K562 (cell line): ENCODE results near the gene MPHOSPH6. TPM values are rescaled to one million over a fixed set of nuclear protein-coding genes. Genes with fewer than 3 reads are reported as not detected.

Source experiments
- ATAC-seq: fragments of 200-7000 bp; cut with Tn5 transposase; 3 replicates; pipeline ENCODE4 v1.9.1; 2020; ENCODE audit warnings: moderate library complexity
- BruUV-seq: library from RNA; stranded (reverse); fragments of 400-500 nt; replicated peaks from 2 replicates; lab custom pipeline; 2021; lab: Mats Ljungman, UMichigan
- CTCF ChIA-PET: fragments of 300-600 bp; formaldehyde crosslinking; extraction: SDS; loops from one replicate; lab custom pipeline; 2021; ENCODE audit warnings: low intra/inter-chr PET ratio; lab: Yijun Ruan, JAX
- POLR2A ChIA-PET: fragments of 300-600, 350-650 bp; sonication (Branson Sonifier 250); formaldehyde crosslinking; extraction: SDS; loops from one replicate; lab custom pipeline; 2021; ENCODE audit warnings: antibody characterized with exemption, inconsistent platforms; lab: Yijun Ruan, JAX
- DNase-seq, 4 experiments: peaks; one replicate each; pipeline versions ENCODE4 v3.0.0 to v3.0.0-alpha.2; 2011 to 2018; ENCODE audit warnings: low spot score in 3 of 4, mixed read lengths in 3 of 4; ENCODE audit errors: extremely low read depth in 1 of 4
- FAIRE-seq: peaks from 2 replicates; lab custom pipeline; 2011; peaks lifted over from hg19 to GRCh38; lab: Jason Lieb, UNC
- H2AFZ ChIP-seq: 2 replicates; pipeline ENCODE4 v1.6.0; 2011; ENCODE audit warnings: low read depth, low read length, control low read depth, inconsistent platforms
- H3K27ac ChIP-seq: fragments of 200-600 bp; 3 replicates; pipeline ENCODE4 v1.8.0; 2011; ENCODE audit warnings: low read depth, mild to moderate bottlenecking, control low read depth, inconsistent platforms, low read length, moderate library complexity, mixed read lengths; ENCODE audit errors: extremely low read depth
- H3K27me3 ChIP-seq, 2 experiments: fragments of 300-600 bp in 1 of 2; 2 replicates in 1 of 2; 3 replicates in 1 of 2; pipeline versions ENCODE4 v1.6.0 to v1.8.0; 2011; ENCODE audit warnings: inconsistent platforms in 2 of 2, low read length in 2 of 2, mild to moderate bottlenecking in 1 of 2, mixed read lengths in 1 of 2, moderate library complexity in 1 of 2; ENCODE audit not compliant: control insufficient read depth in 2 of 2, insufficient read depth in 2 of 2
- H3K36me3 ChIP-seq: fragments of 300-600 bp; 3 replicates; pipeline ENCODE4 v1.8.0; 2011; ENCODE audit warnings: mild to moderate bottlenecking, low read length, inconsistent platforms; ENCODE audit not compliant: control insufficient read depth, insufficient read depth
- H3K4me1 ChIP-seq, 2 experiments: fragments of 200-600 bp in 1 of 2; replicated peaks in 1 of 2; 2 replicates in 1 of 2; 3 replicates in 1 of 2; pipeline versions ENCODE4 v1.5.1 to v1.8.0; 2011; ENCODE audit warnings: inconsistent platforms in 2 of 2, low read length in 2 of 2, mild to moderate bottlenecking in 1 of 2, mixed read lengths in 1 of 2, moderate library complexity in 1 of 2; ENCODE audit not compliant: control insufficient read depth in 2 of 2, insufficient read depth in 2 of 2
- H3K4me2 ChIP-seq: 2 replicates; pipeline ENCODE4 v1.6.1; 2011; ENCODE audit warnings: low read length, control low read depth, inconsistent platforms, mixed read lengths; ENCODE audit not compliant: insufficient read depth
- H3K4me3 ChIP-seq: fragments of 200-600 bp; sonication (generic), shearing (Covaris generic); 2 replicates; pipeline ENCODE4 v1.5.1; 2016; ENCODE audit warnings: control low read depth, inconsistent platforms
- H3K79me2 ChIP-seq: fragments of 200-600 bp; 3 replicates; pipeline ENCODE4 v1.8.0; 2011; ENCODE audit warnings: low read length, inconsistent platforms; ENCODE audit not compliant: control insufficient read depth, insufficient read depth
- H3K9ac ChIP-seq, 2 experiments: 2 replicates each; pipeline versions ENCODE4 v1.6.0 to v1.6.1; 2011; ENCODE audit warnings: low read depth in 2 of 2, low read length in 2 of 2, control low read depth in 1 of 2, inconsistent platforms in 1 of 2, mild to moderate bottlenecking in 1 of 2, mixed read lengths in 1 of 2; ENCODE audit not compliant: insufficient read depth in 1 of 2
- H3K9me1 ChIP-seq: one replicate; pipeline ENCODE4 v1.6.0; 2011; ENCODE audit warnings: inconsistent platforms, mild to moderate bottlenecking, low read length, moderate library complexity; ENCODE audit not compliant: control insufficient read depth, insufficient read depth
- H3K9me3 ChIP-seq: replicated peaks from 2 replicates; pipeline ENCODE4 v1.5.1; 2011; ENCODE audit warnings: low read depth, low read length, inconsistent platforms; ENCODE audit not compliant: control insufficient read depth, insufficient read depth
- H4K20me1 ChIP-seq: replicated peaks from 2 replicates; pipeline ENCODE4 v1.6.1; 2011; ENCODE audit warnings: low read length, inconsistent platforms, mixed read lengths; ENCODE audit not compliant: control insufficient read depth, insufficient read depth
- CEBPB ChIP-seq: fragments of 450-650 bp; IDR thresholded peaks from 2 replicates; pipeline ENCODE4 v1.6.1; 2016; ENCODE audit warnings: missing genetic modification characterization, missing compliant biosample characterization
- CEBPG ChIP-seq, 3 experiments: fragments of 200-800 bp in 1 of 3; sonication (Bioruptor generic) in 1 of 3; sonication (generic) in 1 of 3; formaldehyde crosslinking in 1 of 3; IDR thresholded peaks in 2 of 3; conservative IDR thresholded peaks in 1 of 3; 2 replicates each; pipeline versions ENCODE4 v1.6.1 to v1.8.0; 2016 to 2022; ENCODE audit warnings: missing compliant biosample characterization in 2 of 3, missing genetic modification characterization in 2 of 3, mild to moderate bottlenecking in 1 of 3, missing genetic modification reagents in 1 of 3
- SNAPC5 ChIP-seq: fragments of 250-450 bp; sonication (Bioruptor Pico); IDR thresholded peaks from 2 replicates; pipeline ENCODE4 v1.8.0; 2021; ENCODE audit warnings: moderate library complexity, mild to moderate bottlenecking, inconsistent platforms
- ZNF212 ChIP-seq: fragments of 450-650 bp; formaldehyde crosslinking; IDR thresholded peaks from 2 replicates; pipeline ENCODE4 v1.4.0; 2020; ENCODE audit warnings: mild to moderate bottlenecking
- ZNF512 ChIP-seq: IDR thresholded peaks from 2 replicates; pipeline ENCODE4 v1.6.1; 2016; ENCODE audit warnings: missing genetic modification characterization, missing compliant biosample characterization
- WGBS: fragments of 100-300 bp; shearing (Covaris generic); methylation state at CpG from one replicate; pipeline ENCODE4 v1.1.6; 2016; ENCODE audit warnings: low coverage, mixed read lengths; ENCODE audit not compliant: insufficient coverage; ENCODE audit errors: missing lambda C conversion rate; 5-methylcytosine and 5-hydroxymethylcytosine counted together
- in situ Hi-C: fragments of 300-500 bp; cut with MboI; formaldehyde crosslinking; loops from 4 replicates; pipeline ENCODE4 v1.15.0; 2018; ENCODE audit warnings: inconsistent platforms, mixed read lengths
- intact Hi-C: fragments of 100-400 bp; cut with micrococcal nuclease; formaldehyde crosslinking; loops from 2 replicates; pipeline ENCODE4 v1.14.2; 2022
- polyA plus RNA-seq, 8 experiments: library from polyadenylated mRNA; depleted of rRNA in 4 of 8; stranded (reverse) in 5 of 8; unstranded in 3 of 8; fragments of >200 nt; fragmentation: Nextera tagmentation in 2 of 8; fragmentation: Illumina TruSeq in 1 of 8; extraction: Ambion mirVana in 2 of 8; extraction: Trizol in 1 of 8; gene quantifications; 2 replicates each; pipeline versions ENCODE4 v1.2.1 to v1.2.3, GENCODE V29; 2011 to 2014; ENCODE audit warnings: inconsistent platforms in 1 of 8, missing spikeins in 1 of 8
- total RNA-seq, 7 experiments: library from RNA; depleted of rRNA in 6 of 7; stranded (reverse); fragments of >200 nt in 6 of 7; fragmentation: Illumina TruSeq in 2 of 7; extraction: Trizol in 2 of 7; gene quantifications; 2 replicates each; pipeline versions ENCODE4 v1.2.1 to v1.2.3, GENCODE V29; 2011 to 2021; ENCODE audit warnings: low replicate concordance in 1 of 7

MPHOSPH6 gene
- total and polyA plus RNA-seq, 9 of the 15 experiments (the other 6 are each of a cell fraction or from before 2014, with no cell fraction given), result 37.0 to 153 (median 76.7) TPM

GRCh38 chr16:82183004-82183397 lies 13.0 kb upstream of the MPHOSPH6 start:
- no peak overlapping the region for H3K4me3 ChIP-seq
- H3K4me2 ChIP-seq, result no peak overlapping the region
- H3K9ac ChIP-seq, result no peak overlapping the region
- no peaks in the 10 kb centered on the region for H3K4me1 ChIP-seq
- ChIA-PET CTCF (no interaction called here), POLR2A (no interaction called here)
- no peaks in the 10 kb centered on the region for H3K79me2 ChIP-seq
- WGBS, result 0% methylated on average over 1 of the region's 1 CpG
- in situ Hi-C loops (no loop called here), intact Hi-C loops (no loop called here)
- no peaks in the 10 kb centered on the region for H3K36me3 ChIP-seq
- H3K9me1 ChIP-seq, result no peaks in the 10 kb centered on the region
- H4K20me1 ChIP-seq, result no peaks in the 10 kb centered on the region
- no TSS peak for BruUV-seq
- DNase-seq (no peak), FAIRE-seq (no peak), ATAC-seq (no peak)
- H2AFZ ChIP-seq, result no peak overlapping the region
- H3K9me3 ChIP-seq, result no peaks in the 10 kb centered on the region
- peaks cover 11 to 26% of the 10 kb centered on the region in 2 experiments; a peak in 4 of 5 replicates for H3K27me3 ChIP-seq
- no peak overlapping the region for H3K27ac ChIP-seq
- TF ChIP-seq CEBPG (CRISPR knock-in tag; IDR thresholded peaks at IDR 0.05) (no peak), CEBPG (tag; conservative IDR thresholded peaks at IDR 0.05 in 1 of 2, IDR thresholded peaks at IDR 0.05 in 1 of 2) (peak in 1 of 2 experiments; percentile 73; a peak in 3 of 4 replicates), SNAPC5 (CRISPR knock-in tag) (no peak), CEBPB (tag) (peak; percentile 75)

GRCh38 chr16:82182266-82183003 lies 12.4 kb upstream of the MPHOSPH6 start:
- no peak for DNase-seq
- no peaks in the 10 kb centered on the region for H3K4me1 ChIP-seq
- H3K4me3 ChIP-seq, result no peak overlapping the region
- peaks cover 11 to 26% of the 10 kb centered on the region in 2 experiments; a peak in 4 of 5 replicates for H3K27me3 ChIP-seq
- intact Hi-C loops (no loop called here), in situ Hi-C loops (no loop called here)
- H3K4me2 ChIP-seq, result no peak overlapping the region
- H2AFZ ChIP-seq, result no peak overlapping the region
- H3K36me3 ChIP-seq, result no peaks in the 10 kb centered on the region
- no peak for FAIRE-seq
- no peaks in the 10 kb centered on the region for H3K9me1 ChIP-seq
- H3K9ac ChIP-seq, result no peak overlapping the region
- no peak overlapping the region for H3K27ac ChIP-seq
- no peaks in the 10 kb centered on the region for H3K79me2 ChIP-seq
- H4K20me1 ChIP-seq, result no peaks in the 10 kb centered on the region
- no peaks in the 10 kb centered on the region for H3K9me3 ChIP-seq
- TF ChIP-seq ZNF512 (tag), result no peak
- TF ChIP-seq ZNF212 (CRISPR knock-in tag), result no peak
- ChIA-PET POLR2A (no interaction called here), CTCF (no interaction called here)
- ATAC-seq, result no peak
- 0% methylated on average over 4 of the region's 4 CpGs for WGBS
- no TSS peak for BruUV-seq
